Fibroblast of villous mesenchyme (primary cell): Measurements from ENCODE around the gene PPP1R3D. TPM values are rescaled to one million over a fixed set of nuclear protein-coding genes. Genes with fewer than 3 reads are reported as not detected.

Source experiments
- DNase-seq: peaks from one replicate; pipeline ENCODE4 v3.0.0-alpha.2; 2010; ENCODE audit warnings: low read depth
- H3K4me3 ChIP-seq: 2 replicates; pipeline ENCODE4 v1.5.1; 2011; ENCODE audit warnings: low read depth, mild to moderate bottlenecking, low read length
- CTCF ChIP-seq: IDR thresholded peaks from 2 replicates; pipeline ENCODE4 v1.5.1; 2012; ENCODE audit warnings: low read depth, mild to moderate bottlenecking, low read length; ENCODE audit not compliant: insufficient read depth
- total RNA-seq: library from RNA; depleted of rRNA; stranded (reverse); fragments of >200 nt; gene quantifications from 2 replicates; pipeline ENCODE4 v1.2.3, GENCODE V29; 2012

Gene PPP1R3D
- total RNA-seq, 1 donor: 8.2 TPM

GRCh38 chr20:59948828-59949720 lies 9.0 kb upstream of the PPP1R3D start:
- TF ChIP-seq CTCF: peak; percentile 61
- no peak overlapping the region for H3K4me3 ChIP-seq
- DNase-seq: peak; percentile 60

GRCh38 chr20:59948212-59948611 lies 8.1 kb upstream of the PPP1R3D start:
- no peak for TF ChIP-seq CTCF
- DNase-seq: no peak
- no peak overlapping the region for H3K4me3 ChIP-seq

- DNase-seq: no peak
- TF ChIP-seq CTCF: no peak
Measured at GRCh38 chr20:59947376-59947775, 7.3 kb upstream of the PPP1R3D start.

GRCh38 chr20:59945731-59946130 lies 5.6 kb upstream of the PPP1R3D start:
- TF ChIP-seq CTCF: no peak
- no peak for DNase-seq
- H3K4me3 ChIP-seq: no peak overlapping the region

More at GRCh38 chr20:59947376-59947775, 7.3 kb upstream of the PPP1R3D start:
- H3K4me3 ChIP-seq: no peak overlapping the region

GRCh38 chr20:59945175-59945574 lies 5.1 kb upstream of the PPP1R3D start:
- no peak overlapping the region for H3K4me3 ChIP-seq
- DNase-seq: no peak
- no peak for TF ChIP-seq CTCF

- no peak overlapping the region for H3K4me3 ChIP-seq
- no peak for DNase-seq
- no peak for TF ChIP-seq CTCF
Measured at GRCh38 chr20:59944726-59945125, 4.6 kb upstream of the PPP1R3D start.

GRCh38 chr20:59942245-59942644 lies 2.1 kb upstream of the PPP1R3D start:
- TF ChIP-seq CTCF: no peak
- no peak for DNase-seq
- H3K4me3 ChIP-seq: no peak overlapping the region
